IMR-90 (cell line): ENCODE measurements around the gene RPS15. TPM values are rescaled to one million over a fixed set of nuclear protein-coding genes. Genes with fewer than 3 reads are reported as not detected.

Experiments used
- ATAC-seq: fragments of 200-7000 bp; cut with Tn5 transposase; 2 replicates; pipeline ENCODE4 v1.9.1; 2020; ENCODE audit warnings: low read depth, mild to moderate bottlenecking, moderate library complexity
- BruUV-seq: library from RNA; stranded (reverse); fragments of 400-500 nt; replicated peaks from 2 replicates; lab custom pipeline; 2021; lab: Mats Ljungman, UMichigan
- CTCF ChIA-PET: fragments of 300-600 bp; formaldehyde crosslinking; extraction: SDS; loops from one replicate; lab custom pipeline; 2021; ENCODE audit warnings: antibody characterized with exemption; lab: Yijun Ruan, JAX
- POLR2A ChIA-PET: fragments of 300-600 bp; sonication (Branson Sonifier 250); formaldehyde crosslinking; loops from one replicate; lab custom pipeline; 2022; ENCODE audit warnings: antibody characterized with exemption; ENCODE audit not compliant: unreplicated experiment; lab: Charles Lee
- DNase-seq: peaks from one replicate; pipeline ENCODE4 v3.0.0; 2013
- H2AFZ ChIP-seq: replicated peaks from 2 replicates; pipeline ENCODE3; 2013; ENCODE audit warnings: low read length, mild to moderate bottlenecking; ENCODE audit not compliant: poor library complexity
- H2AK5ac ChIP-seq: 2 replicates; pipeline ENCODE4 v1.6.1; 2013; ENCODE audit warnings: low read depth, low read length, inconsistent platforms
- H2AK9ac ChIP-seq: replicated peaks from 2 replicates; pipeline ENCODE3; 2013; ENCODE audit warnings: mild to moderate bottlenecking, low read depth, low read length, moderate library complexity; ENCODE audit not compliant: poor library complexity
- H2BK120ac ChIP-seq: 2 replicates; pipeline ENCODE4 v1.6.1; 2013; ENCODE audit warnings: low read depth, low read length, inconsistent platforms
- H2BK15ac ChIP-seq: 3 replicates; pipeline ENCODE4 v1.6.1; 2013; ENCODE audit warnings: low read depth, low read length, inconsistent platforms
- H2BK20ac ChIP-seq: 2 replicates; pipeline ENCODE4 v1.6.1; 2013; ENCODE audit warnings: low read depth, mild to moderate bottlenecking, inconsistent platforms, low read length, moderate library complexity
- H2BK5ac ChIP-seq: 2 replicates; pipeline ENCODE4 v1.6.1; 2013; ENCODE audit warnings: mild to moderate bottlenecking, low read depth, low read length, inconsistent platforms; ENCODE audit not compliant: poor library complexity, severe bottlenecking
- H3K14ac ChIP-seq: replicated peaks from 2 replicates; pipeline ENCODE4 v1.6.1; 2013; ENCODE audit warnings: low read depth, low read length, inconsistent platforms
- H3K18ac ChIP-seq: 2 replicates; pipeline ENCODE4 v1.6.1; 2013; ENCODE audit warnings: low read depth, low read length, control low read depth
- H3K23ac ChIP-seq: 2 replicates; pipeline ENCODE4 v1.6.1; 2013; ENCODE audit warnings: low read depth, low read length, inconsistent platforms
- H3K27ac ChIP-seq: 2 replicates; pipeline ENCODE4 v1.5.1; 2013; ENCODE audit warnings: mild to moderate bottlenecking, control low read depth, low read length; ENCODE audit not compliant: insufficient read depth
- H3K27me3 ChIP-seq: 2 replicates; pipeline ENCODE4 v1.6.1; 2013; ENCODE audit warnings: low read length; ENCODE audit not compliant: control insufficient read depth, insufficient read depth
- H3K36me3 ChIP-seq: 2 replicates; pipeline ENCODE4 v1.6.1; 2013; ENCODE audit warnings: low read length, mixed read lengths; ENCODE audit not compliant: control insufficient read depth, insufficient read depth
- H3K4ac ChIP-seq: 2 replicates; pipeline ENCODE4 v1.6.1; 2013; ENCODE audit warnings: low read depth, low read length, inconsistent platforms
- H3K4me1 ChIP-seq: 2 replicates; pipeline ENCODE4 v1.6.1; 2013; ENCODE audit warnings: low read length, mixed read lengths; ENCODE audit not compliant: control insufficient read depth, insufficient read depth
- H3K4me2 ChIP-seq: 2 replicates; pipeline ENCODE4 v1.6.1; 2013; ENCODE audit warnings: low read depth, mild to moderate bottlenecking, control low read depth, low read length, moderate library complexity
- H3K4me3 ChIP-seq: 2 replicates; pipeline ENCODE4 v1.5.1; 2013; ENCODE audit warnings: low read depth, mild to moderate bottlenecking, control low read depth, low read length, moderate library complexity; ENCODE audit not compliant: insufficient read depth
- H3K56ac ChIP-seq: 2 replicates; pipeline ENCODE4 v1.6.1; 2013; ENCODE audit warnings: low read length, inconsistent platforms; ENCODE audit not compliant: insufficient read depth; ENCODE audit errors: extremely low read depth
- H3K79me1 ChIP-seq, 2 experiments: 2 replicates each; pipeline ENCODE4 v1.6.1; 2013; ENCODE audit warnings: low read length in 2 of 2, inconsistent platforms in 1 of 2, low read depth in 1 of 2
- H3K9ac ChIP-seq: 2 replicates; pipeline ENCODE4 v1.6.1; 2013; ENCODE audit warnings: low read depth, low read length, control low read depth
- H3K9me1 ChIP-seq: 2 replicates; pipeline ENCODE4 v1.6.1; 2013; ENCODE audit warnings: low read length, inconsistent platforms; ENCODE audit not compliant: insufficient read depth
- H3K9me3 ChIP-seq: 2 replicates; pipeline ENCODE4 v1.6.1; 2013; ENCODE audit warnings: low read length; ENCODE audit not compliant: control insufficient read depth, insufficient read depth
- H4K20me1 ChIP-seq: 2 replicates; pipeline ENCODE4 v1.6.1; 2013; ENCODE audit warnings: low read length, inconsistent platforms; ENCODE audit not compliant: insufficient read depth
- H4K5ac ChIP-seq: 2 replicates; pipeline ENCODE4 v1.6.1; 2013; ENCODE audit warnings: mild to moderate bottlenecking, low read depth, low read length, control low read depth
- H4K8ac ChIP-seq, 2 experiments: 2 replicates each; pipeline ENCODE4 v1.6.1; 2013; ENCODE audit warnings: low read depth in 2 of 2, low read length in 2 of 2, control low read depth in 1 of 2, inconsistent platforms in 1 of 2
- H4K91ac ChIP-seq: 2 replicates; pipeline ENCODE4 v1.6.1; 2013; ENCODE audit warnings: low read depth, low read length, inconsistent platforms; ENCODE audit not compliant: insufficient read depth
- CHD1 ChIP-seq: IDR thresholded peaks from 2 replicates; pipeline ENCODE4 v1.6.1; 2012; ENCODE audit warnings: low read depth, low read length, improper control_type of control experiment
- MAZ ChIP-seq: IDR thresholded peaks from 2 replicates; pipeline ENCODE4 v1.6.1; 2012; ENCODE audit warnings: low read depth, mild to moderate bottlenecking, low read length, improper control_type of control experiment, moderate library complexity, borderline replicate concordance
- MXI1 ChIP-seq: IDR thresholded peaks from 2 replicates; pipeline ENCODE4 v1.6.1; 2012; ENCODE audit warnings: low read depth, mild to moderate bottlenecking, low read length, moderate library complexity, borderline replicate concordance
- POLR2A ChIP-seq: IDR thresholded peaks from 2 replicates; pipeline ENCODE4 v1.6.1; 2012; ENCODE audit warnings: mild to moderate bottlenecking, low read depth, low read length
- RCOR1 ChIP-seq: IDR thresholded peaks from 2 replicates; pipeline ENCODE4 v1.6.1; 2012; ENCODE audit warnings: mild to moderate bottlenecking, low read length, improper control_type of control experiment; ENCODE audit not compliant: insufficient replicate concordance
- WGBS, 2 experiments: methylation state at CpG; one replicate each; pipeline versions ENCODE4 v1.1.5 to v1.1.7; 2013; ENCODE audit warnings: missing lambda C conversion rate in 2 of 2; ENCODE audit not compliant: insufficient read length in 1 of 2; ENCODE audit errors: extremely low coverage in 2 of 2; 5-methylcytosine and 5-hydroxymethylcytosine counted together
- dilution Hi-C: fragments of 300-500 bp; cut with HindIII; formaldehyde crosslinking; loops from one replicate; pipeline ENCODE4 v1.14.3; 2018; ENCODE audit warnings: low sequenced_read_pairs; ENCODE audit not compliant: unreplicated experiment
- in situ Hi-C: fragments of 300-500 bp; cut with MboI; formaldehyde crosslinking; loops from 3 replicates; pipeline ENCODE4 v1.14.3; 2019; ENCODE audit warnings: low sequenced_read_pairs, inconsistent platforms, mixed read lengths
- intact Hi-C: fragments of 100-400 bp; cut with micrococcal nuclease; formaldehyde crosslinking; loops from 2 replicates; pipeline ENCODE4 v1.10.0; 2022
- polyA plus RNA-seq, 3 experiments: library from polyadenylated mRNA; depleted of rRNA; stranded (reverse); fragments of >200 nt; gene quantifications; 2 replicates each; pipeline ENCODE4 v1.2.3, GENCODE V29; 2012; ENCODE audit warnings: low replicate concordance in 1 of 3
- total RNA-seq: library from RNA; depleted of rRNA; stranded (reverse); fragments of >200 nt; gene quantifications from 2 replicates; pipeline ENCODE4 v1.2.3, GENCODE V29; 2012
- TF ChIP-seq, protein P1 (sequence below): fragments of 150-350 bp; IDR thresholded peaks from 2 replicates; pipeline ENCODE4 v1.6.1; 2016; ENCODE audit warnings: low read depth, mild to moderate bottlenecking, low read length, moderate library complexity, borderline replicate concordance
- TF ChIP-seq, protein P2 (sequence below): conservative IDR thresholded peaks from 2 replicates; pipeline ENCODE4 v1.5.1; 2012; ENCODE audit warnings: mild to moderate bottlenecking, low read depth, low read length, improper control_type of control experiment

Gene RPS15
- total and polyA plus RNA-seq, 2 of the 4 experiments (the other 2 are of a cell fraction): 1,179 to 1,855 TPM

DNA sequence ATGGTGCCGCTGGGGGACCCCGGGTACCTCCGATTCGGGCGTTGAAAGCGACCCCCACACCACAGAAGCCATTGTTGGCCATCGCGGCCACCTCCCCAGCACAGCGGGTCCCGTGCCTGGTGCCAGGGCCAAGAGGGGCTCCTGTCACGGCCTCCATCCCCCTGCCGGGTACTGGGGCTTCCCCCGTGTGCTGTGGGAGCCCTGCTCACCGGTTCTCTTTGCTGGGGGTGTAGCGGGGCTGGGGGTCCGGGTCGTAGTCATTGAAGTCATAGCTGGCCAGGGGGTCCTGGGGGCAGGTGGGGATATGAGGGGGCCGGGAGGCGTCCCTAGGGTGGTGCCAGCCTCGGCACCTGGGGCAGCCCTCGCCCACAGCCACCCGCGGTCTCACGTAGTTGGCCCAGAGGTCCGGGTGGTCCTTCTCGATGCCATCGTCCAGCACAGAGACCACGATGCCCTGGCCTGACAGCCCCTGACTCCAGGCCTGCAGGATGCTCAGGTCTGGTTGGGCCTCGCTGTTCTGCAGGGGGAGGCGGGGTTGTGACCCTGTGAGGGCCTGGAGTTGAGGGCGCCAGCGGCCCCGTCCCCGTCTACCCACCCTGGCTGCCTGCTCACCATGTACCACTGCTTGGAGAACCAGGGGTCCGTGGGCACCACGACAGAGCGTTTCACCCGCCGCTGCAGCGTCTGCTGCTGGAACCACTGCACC is 49.5 kb downstream of the RPS15 start:
- ChIA-PET CTCF (no interaction called here), POLR2A (interaction anchor here (0.6 kb wide), 1 partner anchor 252 kb away, joined by 3 read pairs; no protein-coding TSS in a partner anchor)
- Histone ChIP-seq H3K9me1 (no peaks in the 10 kb centered on the region), H3K4ac (no peak overlapping the region), H3K79me1 (no peaks in the 10 kb centered on the region), H3K4me1 (peaks cover 9% of the 10 kb centered on the region), H3K27me3 (peaks cover 5% of the 10 kb centered on the region; the same call in 1 of the 2 replicates), H3K36me3 (no peaks in the 10 kb centered on the region), H4K20me1 (peaks cover 3% of the 10 kb centered on the region; the same call in 1 of the 2 replicates), H4K91ac (no peak overlapping the region), H3K9me3 (no peaks in the 10 kb centered on the region), H2BK120ac (no peak overlapping the region), H3K56ac (no peak overlapping the region), H2BK5ac (no peak overlapping the region), H4K5ac (no peak overlapping the region), H3K4me3 (no peak overlapping the region), H3K9ac (no peak overlapping the region), H3K23ac (no peak overlapping the region), H2BK15ac (no peak overlapping the region), H3K27ac (no peak overlapping the region), H2AK9ac (no peak overlapping the region), H3K4me2 (no peak overlapping the region), H2AFZ (no peak overlapping the region), H4K8ac (no peak overlapping the region), H3K14ac (no peak overlapping the region), H2BK20ac (no peak overlapping the region), H3K18ac (no peak overlapping the region), H2AK5ac (no peak overlapping the region)
- no TSS peak for BruUV-seq
- intact Hi-C loops (no loop called here), dilution Hi-C loops (no loop called here), in situ Hi-C loops (no loop called here)
- ATAC-seq: no peak
- no peak for DNase-seq
- no peak for TF ChIP-seq POLR2A
- TF ChIP-seq, protein P1, sequence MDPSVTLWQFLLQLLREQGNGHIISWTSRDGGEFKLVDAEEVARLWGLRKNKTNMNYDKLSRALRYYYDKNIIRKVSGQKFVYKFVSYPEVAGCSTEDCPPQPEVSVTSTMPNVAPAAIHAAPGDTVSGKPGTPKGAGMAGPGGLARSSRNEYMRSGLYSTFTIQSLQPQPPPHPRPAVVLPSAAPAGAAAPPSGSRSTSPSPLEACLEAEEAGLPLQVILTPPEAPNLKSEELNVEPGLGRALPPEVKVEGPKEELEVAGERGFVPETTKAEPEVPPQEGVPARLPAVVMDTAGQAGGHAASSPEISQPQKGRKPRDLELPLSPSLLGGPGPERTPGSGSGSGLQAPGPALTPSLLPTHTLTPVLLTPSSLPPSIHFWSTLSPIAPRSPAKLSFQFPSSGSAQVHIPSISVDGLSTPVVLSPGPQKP: no peak
- no peak for TF ChIP-seq RCOR1
- no peak for TF ChIP-seq MXI1
- no peak for TF ChIP-seq CHD1
- no peak for TF ChIP-seq MAZ
- TF ChIP-seq, protein P2, sequence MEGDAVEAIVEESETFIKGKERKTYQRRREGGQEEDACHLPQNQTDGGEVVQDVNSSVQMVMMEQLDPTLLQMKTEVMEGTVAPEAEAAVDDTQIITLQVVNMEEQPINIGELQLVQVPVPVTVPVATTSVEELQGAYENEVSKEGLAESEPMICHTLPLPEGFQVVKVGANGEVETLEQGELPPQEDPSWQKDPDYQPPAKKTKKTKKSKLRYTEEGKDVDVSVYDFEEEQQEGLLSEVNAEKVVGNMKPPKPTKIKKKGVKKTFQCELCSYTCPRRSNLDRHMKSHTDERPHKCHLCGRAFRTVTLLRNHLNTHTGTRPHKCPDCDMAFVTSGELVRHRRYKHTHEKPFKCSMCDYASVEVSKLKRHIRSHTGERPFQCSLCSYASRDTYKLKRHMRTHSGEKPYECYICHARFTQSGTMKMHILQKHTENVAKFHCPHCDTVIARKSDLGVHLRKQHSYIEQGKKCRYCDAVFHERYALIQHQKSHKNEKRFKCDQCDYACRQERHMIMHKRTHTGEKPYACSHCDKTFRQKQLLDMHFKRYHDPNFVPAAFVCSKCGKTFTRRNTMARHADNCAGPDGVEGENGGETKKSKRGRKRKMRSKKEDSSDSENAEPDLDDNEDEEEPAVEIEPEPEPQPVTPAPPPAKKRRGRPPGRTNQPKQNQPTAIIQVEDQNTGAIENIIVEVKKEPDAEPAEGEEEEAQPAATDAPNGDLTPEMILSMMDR: no peak
- WGBS, 2 experiments: 87% methylated on average over 13 of the region's 40 CpGs; no CpG with 5 or more reads in 1 of the 2 experiments
